ENCODE results near the gene ZBTB38.

Gene ZBTB38

GRCh38 chr3:141386126-141386488 lies 17.8 kb downstream of the ZBTB38 start:
- DNase-seq (ENCODE audit: low spot score) (no peak), ATAC-seq (ENCODE audit: low read depth) (no peak)
- no peak for TF ChIP-seq CTCF (IDR thresholded peaks at IDR 0.05; ENCODE audit: poor library complexity, severe bottlenecking)
- peaks cover 66% of the 10 kb centered on the region for H3K36me3 ChIP-seq (ENCODE audit: low read depth)
- H3K27ac ChIP-seq (ENCODE audit: poor library complexity, severe bottlenecking): no peak overlapping the region
- no peaks in the 10 kb centered on the region for H3K27me3 ChIP-seq (ENCODE audit: insufficient read depth, poor library complexity, severe bottlenecking)
- H3K4me1 ChIP-seq (ENCODE audit: insufficient read depth, poor library complexity, severe bottlenecking): peaks cover 4% of the 10 kb centered on the region
- no peaks in the 10 kb centered on the region for H3K9me3 ChIP-seq (ENCODE audit: severe bottlenecking)
- H3K4me3 ChIP-seq (ENCODE audit: severe bottlenecking): no peak overlapping the region

GRCh38 chr3:141386611-141387111 lies 18.4 kb downstream of the ZBTB38 start:
- H3K4me1 ChIP-seq (ENCODE audit: insufficient read depth, poor library complexity, severe bottlenecking): peaks cover 4% of the 10 kb centered on the region
- H3K27me3 ChIP-seq (ENCODE audit: insufficient read depth, poor library complexity, severe bottlenecking): no peaks in the 10 kb centered on the region
- no peaks in the 10 kb centered on the region for H3K9me3 ChIP-seq (ENCODE audit: severe bottlenecking)
- H3K27ac ChIP-seq (ENCODE audit: poor library complexity, severe bottlenecking): no peak overlapping the region
- no peak for ATAC-seq (ENCODE audit: low read depth)
- TF ChIP-seq CTCF (IDR thresholded peaks at IDR 0.05; ENCODE audit: poor library complexity, severe bottlenecking): no peak
- peaks cover 63% of the 10 kb centered on the region for H3K36me3 ChIP-seq (ENCODE audit: low read depth)
- H3K4me3 ChIP-seq (ENCODE audit: severe bottlenecking): no peak overlapping the region
- DNase-seq (ENCODE audit: low spot score): no peak

- no peak for ATAC-seq (ENCODE audit: low read depth)
- no peak for TF ChIP-seq CTCF (IDR thresholded peaks at IDR 0.05; ENCODE audit: poor library complexity, severe bottlenecking)
- H3K4me3 ChIP-seq (ENCODE audit: severe bottlenecking): no peak overlapping the region
- no peaks in the 10 kb centered on the region for H3K27me3 ChIP-seq (ENCODE audit: insufficient read depth, poor library complexity, severe bottlenecking)
- no peaks in the 10 kb centered on the region for H3K9me3 ChIP-seq (ENCODE audit: severe bottlenecking)
- H3K36me3 ChIP-seq (ENCODE audit: low read depth): peaks cover 54% of the 10 kb centered on the region
- DNase-seq (ENCODE audit: low spot score): no peak
- peaks cover 4% of the 10 kb centered on the region for H3K4me1 ChIP-seq (ENCODE audit: insufficient read depth, poor library complexity, severe bottlenecking)
- no peak overlapping the region for H3K27ac ChIP-seq (ENCODE audit: poor library complexity, severe bottlenecking)
These were observed 19.2 kb downstream of the ZBTB38 start for GRCh38 chr3:141387516-141387915.

- DNase-seq (ENCODE audit: low spot score) (no peak), ATAC-seq (ENCODE audit: low read depth) (no peak)
- no peaks in the 10 kb centered on the region for H3K9me3 ChIP-seq (ENCODE audit: severe bottlenecking)
- peaks cover 4% of the 10 kb centered on the region for H3K4me1 ChIP-seq (ENCODE audit: insufficient read depth, poor library complexity, severe bottlenecking)
- TF ChIP-seq CTCF (IDR thresholded peaks at IDR 0.05; ENCODE audit: poor library complexity, severe bottlenecking): no peak
- H3K4me3 ChIP-seq (ENCODE audit: severe bottlenecking): no peak overlapping the region
- H3K27ac ChIP-seq (ENCODE audit: poor library complexity, severe bottlenecking): no peak overlapping the region
- peaks cover 46% of the 10 kb centered on the region for H3K36me3 ChIP-seq (ENCODE audit: low read depth)
- no peaks in the 10 kb centered on the region for H3K27me3 ChIP-seq (ENCODE audit: insufficient read depth, poor library complexity, severe bottlenecking)
These were observed 20.1 kb downstream of the ZBTB38 start for GRCh38 chr3:141388395-141388794.

GRCh38 chr3:141388823-141389621 lies 20.7 kb downstream of the ZBTB38 start:
- H3K4me3 ChIP-seq (ENCODE audit: severe bottlenecking): no peak overlapping the region
- H3K36me3 ChIP-seq (ENCODE audit: low read depth): peaks cover 42% of the 10 kb centered on the region
- ATAC-seq (ENCODE audit: low read depth) (no peak), DNase-seq (ENCODE audit: low spot score) (no peak)
- H3K27me3 ChIP-seq (ENCODE audit: insufficient read depth, poor library complexity, severe bottlenecking): no peaks in the 10 kb centered on the region
- no peak for TF ChIP-seq CTCF (IDR thresholded peaks at IDR 0.05; ENCODE audit: poor library complexity, severe bottlenecking)
- no peaks in the 10 kb centered on the region for H3K9me3 ChIP-seq (ENCODE audit: severe bottlenecking)
- peaks cover 4% of the 10 kb centered on the region for H3K4me1 ChIP-seq (ENCODE audit: insufficient read depth, poor library complexity, severe bottlenecking)
- H3K27ac ChIP-seq (ENCODE audit: poor library complexity, severe bottlenecking): no peak overlapping the region

Measured in RWPE2 (cell line).